ENCODE results near the gene RLF. TPM values are rescaled to one million over a fixed set of nuclear protein-coding genes. Genes with fewer than 3 reads are reported as not detected.

Gene RLF
- total and polyA plus RNA-seq, 2 of the 8 experiments (the other 6 are each of a cell fraction or from before 2014, with no cell fraction given) = 4.2 to 18.0 TPM

DNA sequence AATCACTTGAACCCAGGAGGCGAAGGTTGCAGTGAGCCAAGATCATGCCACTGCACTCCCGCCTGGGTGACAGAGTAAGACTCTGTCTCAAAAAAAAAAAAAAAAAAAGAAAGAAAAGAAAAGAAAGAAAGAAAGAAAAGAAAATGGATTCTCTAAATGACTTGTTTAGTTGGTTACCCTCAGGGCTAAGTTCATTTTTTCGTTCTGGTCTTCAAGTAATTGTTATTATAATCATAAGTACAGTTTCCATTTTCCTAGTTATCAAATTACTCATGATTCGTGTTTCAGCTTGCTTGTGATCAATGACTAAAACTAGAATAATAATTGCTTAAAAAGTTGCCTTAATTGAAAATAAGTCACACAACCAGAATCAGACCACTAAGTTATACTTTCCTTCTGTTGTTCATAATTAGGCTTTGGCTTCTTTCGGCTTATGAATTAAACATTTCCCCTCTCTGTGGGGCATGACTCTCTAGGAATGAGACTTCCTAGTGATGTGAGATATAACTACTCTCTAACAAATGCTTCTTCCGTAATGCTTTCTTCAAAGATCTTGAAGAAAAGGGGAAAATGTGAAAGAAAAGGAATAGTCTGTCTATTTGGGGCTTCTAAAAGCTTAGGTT, 9.6 kb upstream of the RLF start:
- H3K14ac ChIP-seq (ENCODE audit: insufficient read length) = no peak overlapping the region
- no peak overlapping the region for H3K23ac ChIP-seq (ENCODE audit: insufficient read length)
- WGBS, 2 experiments (ENCODE audit: extremely low coverage in 1 of 2, insufficient coverage in 1 of 2, insufficient read length in 1 of 2, insufficient replicate concordance in 2 of 2, low coverage in 1 of 2, low lambda C conversion rate in 2 of 2, missing lambda C conversion rate in 1 of 2) = 84% methylated on average over 4 of the region's 6 CpGs; no CpG with 5 or more reads in 1 of the 2 experiments
- H4K20me1 ChIP-seq (replicated peaks in 1 of 2; ENCODE audit: control insufficient read depth in 1 of 2, insufficient read depth in 2 of 2, low read length in 2 of 2) = no peaks in the 10 kb centered on the region
- H2BK5ac ChIP-seq (ENCODE audit: low read depth, low read length) = no peak overlapping the region
- no peak overlapping the region for H2AK5ac ChIP-seq (ENCODE audit: low read depth, low read length)
- no peak overlapping the region for H4K5ac ChIP-seq (ENCODE audit: insufficient read length, low read depth, low read length)
- no peak overlapping the region for H3K56ac ChIP-seq (replicated peaks; ENCODE audit: insufficient read length, low read depth, low read length)
- DNase-seq (ENCODE audit: low read depth in 1 of 2, low spot score in 2 of 2) (no peak), FAIRE-seq (no peak)
- ChIA-PET CTCF (ENCODE audit: partially characterized antibody) (interaction anchor here (0.7 to 10.8 kb wide), 12 partner anchors 9 to 253 kb away, joined by 3 to 108 read pairs (median 9); partner anchors contain the start of gene RLF), POLR2A (ENCODE audit: partially characterized antibody) (no interaction called here)
- H2BK12ac ChIP-seq (ENCODE audit: low read depth, low read length) = no peak overlapping the region
- no peak overlapping the region for H3K4ac ChIP-seq (replicated peaks; ENCODE audit: insufficient read length, low read depth, low read length)
- no peak overlapping the region for H3K4me2 ChIP-seq (ENCODE audit: insufficient read depth in 1 of 2, low read depth in 2 of 2, low read length in 2 of 2)
- H2BK15ac ChIP-seq (ENCODE audit: low read length) = no peak overlapping the region
- H3K79me2 ChIP-seq (ENCODE audit: control insufficient read depth in 1 of 2, insufficient read depth in 2 of 2, low read length in 2 of 2) = no peaks in the 10 kb centered on the region
- H2AFZ ChIP-seq (ENCODE audit: low read length) = no peak overlapping the region
- H3K4me3 ChIP-seq (ENCODE audit: extremely low read depth in 1 of 4, insufficient read depth in 2 of 4, low read depth in 3 of 4, low read length in 4 of 4) = no peak overlapping the region
- H3K27ac ChIP-seq (ENCODE audit: low read depth, low read length) = no peak overlapping the region
- 0 out of 7 replicates have a peak, but pooled peaks cover 0 to 2% (median 0%) of the 10 kb centered on the region in 4 experiments for H3K27me3 ChIP-seq (replicated peaks in 1 of 4; ENCODE audit: control insufficient read depth in 3 of 4, extremely low read depth in 1 of 4, insufficient read depth in 3 of 4, low read length in 3 of 4)
- H3K23me2 ChIP-seq (ENCODE audit: low read depth, low read length) = no peaks in the 10 kb centered on the region
- no peak overlapping the region for H2BK120ac ChIP-seq (replicated peaks; ENCODE audit: low read depth, low read length)
- H3K4me1 ChIP-seq (replicated peaks in 1 of 4; ENCODE audit: control insufficient read depth in 3 of 4, insufficient read depth in 4 of 4, low read length in 3 of 4) = no peaks in the 10 kb centered on the region
- TF ChIP-seq SP2 (IDR thresholded peaks at IDR 0.05; ENCODE audit: low read length) (no peak), TAF1 (IDR thresholded peaks at IDR 0.05; ENCODE audit: low read depth, low read length) (no peak)
- no peak overlapping the region for H4K8ac ChIP-seq (ENCODE audit: extremely low read depth, insufficient read depth, low read length)
- H2BK20ac ChIP-seq (ENCODE audit: low read length) = no peak overlapping the region
- no peaks in the 10 kb centered on the region for H3K36me3 ChIP-seq (ENCODE audit: control insufficient read depth in 2 of 4, insufficient read depth in 4 of 4, low read length in 3 of 4)
- H3K18ac ChIP-seq (ENCODE audit: extremely low read depth, low read length) = no peak overlapping the region
- H4K91ac ChIP-seq (replicated peaks; ENCODE audit: insufficient read length, low read length) = no peak overlapping the region
- H3K9me3 ChIP-seq (ENCODE audit: insufficient read depth in 2 of 2, low read depth in 1 of 2, low read length in 1 of 2) = no peaks in the 10 kb centered on the region
- H3K79me1 ChIP-seq (ENCODE audit: low read depth, low read length) = no peaks in the 10 kb centered on the region
- H3K9ac ChIP-seq (replicated peaks in 1 of 4; ENCODE audit: extremely low read depth in 1 of 4, low read depth in 3 of 4, low read length in 3 of 4) = no peak overlapping the region
